NCI-H128 (cell line): Measurements from ENCODE around the gene SLC35D2.
"Not testable (repeated sequence)": the region's sequence is repeated elsewhere in the genome, so short reads cannot be mapped to it uniquely, and the experiment has no call there.

Source experiments
- DNase-seq: peaks from one replicate; lab custom pipeline; 2025; ENCODE audit not compliant: unreplicated experiment; lab: John Stamatoyannopoulos, UW

Gene SLC35D2

GRCh38 chr9:96317335-96317980, 66.1 kb downstream of the SLC35D2 start:
- peak; percentile 14 for DNase-seq

DNA sequence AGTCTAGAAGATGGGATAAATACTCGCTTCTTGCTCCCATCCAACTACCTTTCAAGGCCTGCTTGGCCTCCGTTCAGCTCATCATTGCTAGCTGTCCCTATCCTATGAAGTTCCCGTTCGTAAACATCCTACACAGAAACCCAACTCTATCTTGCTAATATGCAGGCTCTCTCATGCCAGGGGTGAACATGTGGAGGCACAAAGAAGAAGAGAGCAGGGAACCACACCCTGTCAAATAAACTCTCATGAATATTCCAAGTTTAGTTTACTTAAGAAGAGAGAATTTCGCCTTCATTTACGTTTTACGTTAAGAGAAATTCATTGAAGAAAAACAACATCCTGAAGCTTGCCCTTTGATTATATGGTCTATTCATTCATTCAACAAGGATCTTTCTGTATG, 73.7 kb downstream of the SLC35D2 start:
- no peak for DNase-seq

DNA sequence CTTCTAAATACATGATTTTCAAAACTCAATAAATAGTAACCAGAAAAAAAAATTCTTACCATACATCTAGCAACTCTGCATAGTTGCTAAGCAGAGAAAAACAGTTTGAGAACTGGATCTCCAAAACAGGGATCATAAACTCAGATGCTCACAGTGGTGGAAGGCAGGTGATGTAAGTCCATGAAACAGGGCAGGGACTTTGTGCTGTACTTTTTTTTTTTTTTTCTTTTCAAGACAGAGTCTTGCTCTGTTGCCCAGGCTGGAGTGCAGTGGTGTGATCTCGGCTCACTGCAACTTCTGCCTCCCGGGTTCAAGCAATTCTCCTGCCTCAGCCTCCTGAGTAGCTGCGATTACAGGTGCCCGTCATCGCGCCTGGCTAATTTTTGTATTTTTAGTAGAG, 76.6 kb downstream of the SLC35D2 start:
- DNase-seq = not testable (repeated sequence)

GRCh38 chr9:96305171-96305570, 78.3 kb downstream of the SLC35D2 start:
- no peak for DNase-seq

- no peak for DNase-seq
These were observed 79.3 kb downstream of the SLC35D2 start for GRCh38 chr9:96304230-96304629.

DNA sequence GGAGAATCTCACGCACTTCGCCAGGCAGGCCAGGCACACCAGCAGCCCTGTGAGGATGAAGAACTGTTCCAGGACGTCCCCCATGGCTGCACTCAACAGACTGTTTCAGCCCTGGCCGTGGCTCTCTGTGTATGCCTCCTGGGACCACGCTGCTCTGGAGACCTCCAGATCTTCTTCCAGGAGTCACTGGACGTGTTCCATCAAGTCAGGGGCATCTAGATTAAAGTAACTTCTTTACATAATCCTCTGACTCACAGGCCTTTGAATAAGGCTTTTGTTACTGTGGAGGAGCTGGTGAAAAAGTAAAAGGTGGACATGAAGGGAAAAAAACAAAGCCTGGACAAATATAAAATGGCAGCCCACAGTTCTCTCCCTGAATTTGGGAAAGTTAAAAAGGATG, 81.5 kb downstream of the SLC35D2 start, which contains the start of gene HSD17B3:
Gene HSD17B3, minus strand, starts transcription at position 156 of the 400 bp plus-strand sequence. Its CDS starts 72 bp downstream, at position 84.
- DNase-seq = no peak

DNA sequence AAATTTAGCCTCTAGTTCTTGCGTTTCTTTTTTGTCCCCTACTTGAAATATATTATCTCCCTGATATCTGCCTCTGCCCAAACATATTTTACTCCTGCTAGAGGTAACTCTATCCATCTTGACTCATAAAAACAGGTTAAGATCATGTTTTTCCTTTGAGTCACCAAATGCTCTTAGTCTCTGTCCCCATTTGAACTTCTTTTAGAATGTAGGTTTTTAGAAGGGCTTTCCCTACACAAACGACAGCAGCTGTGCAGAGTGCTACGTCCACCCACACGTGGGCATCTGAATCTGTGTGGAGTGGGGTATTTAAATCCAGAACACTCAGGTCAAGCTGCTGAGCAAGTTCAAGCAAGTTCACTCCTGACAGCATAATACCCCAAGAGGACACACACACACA, 83.7 kb downstream of the SLC35D2 start:
- no peak for DNase-seq

DNA sequence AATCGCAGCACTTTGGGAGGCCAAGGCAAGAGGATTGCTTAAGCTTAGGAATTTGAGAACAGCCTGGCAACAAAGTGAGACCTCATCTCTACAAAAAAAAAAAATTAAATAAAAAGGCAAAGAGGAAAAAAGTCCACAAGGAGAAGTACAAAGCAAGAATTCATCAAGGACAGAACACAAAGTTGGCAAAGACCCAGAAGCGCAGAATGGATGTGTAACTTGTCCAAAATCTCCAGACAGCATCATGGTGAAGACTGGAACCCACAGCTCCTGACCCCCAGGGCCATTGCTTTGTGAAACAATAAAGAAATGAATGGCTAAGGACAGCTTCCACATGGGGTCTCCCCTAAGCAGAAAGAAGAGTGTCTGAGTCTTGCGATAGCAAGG, 89.4 kb downstream of the SLC35D2 start:
- no peak for DNase-seq

GRCh38 chr9:96293498-96294158, 89.9 kb downstream of the SLC35D2 start:
- DNase-seq = no peak

DNA sequence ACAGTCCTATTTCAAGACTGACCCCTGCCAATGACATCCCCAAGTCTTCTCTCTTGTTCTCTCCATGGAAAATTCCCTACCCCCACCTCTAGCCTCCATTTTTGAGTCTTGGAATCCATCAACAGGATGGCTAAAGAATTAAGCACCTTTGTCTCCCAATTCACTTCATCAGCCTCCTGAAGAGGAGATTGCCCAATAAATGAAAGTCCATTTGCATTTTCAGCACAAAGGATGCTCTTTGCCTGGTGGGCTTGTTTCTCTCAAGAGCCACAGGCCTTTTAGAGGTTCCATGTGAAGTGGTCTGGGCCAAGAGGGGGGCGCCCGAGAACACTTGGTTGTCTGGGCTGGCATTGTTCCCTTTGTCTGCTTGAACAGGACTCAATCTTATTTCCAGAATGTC, 94.1 kb downstream of the SLC35D2 start:
- DNase-seq = no peak

GRCh38 chr9:96281641-96282040, 101.9 kb downstream of the SLC35D2 start:
- DNase-seq = no peak

GRCh38 chr9:96279932-96280331, 103.6 kb downstream of the SLC35D2 start:
- no peak for DNase-seq

DNA sequence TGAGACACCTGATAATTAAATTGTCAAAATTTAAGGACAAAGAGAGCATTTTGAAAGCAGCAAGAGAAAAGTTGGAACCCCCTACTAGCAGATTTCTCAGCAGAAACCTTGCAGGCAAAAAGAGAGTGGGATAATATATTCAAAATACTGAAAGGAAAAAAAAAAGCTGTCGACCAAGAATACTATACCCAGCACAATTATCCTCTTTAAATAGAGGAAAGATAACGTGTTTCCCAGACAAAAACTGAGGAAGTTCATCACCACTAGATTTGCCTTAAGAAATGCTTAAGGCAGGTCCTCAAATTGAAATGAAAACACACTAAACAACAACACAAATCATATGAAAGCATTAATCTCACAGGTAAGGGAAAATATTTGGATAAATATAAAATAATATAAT, 108.6 kb downstream of the SLC35D2 start:
- DNase-seq = no peak
